BJ (cell line): ENCODE data around the gene AKIRIN1. TPM values are rescaled to one million over a fixed set of nuclear protein-coding genes. Genes with fewer than 3 reads are reported as not detected.

ENCODE experiments used
- CTCF ChIA-PET: fragments of 350-600 bp; formaldehyde crosslinking; extraction: SDS; loops from one replicate; lab custom pipeline; 2021; ENCODE audit warnings: antibody characterized with exemption, inconsistent platforms; lab: Yijun Ruan, JAX
- POLR2A ChIA-PET: fragments of 300-600 bp; sonication (Branson Sonifier 250); formaldehyde crosslinking; extraction: SDS; loops from one replicate; lab custom pipeline; 2021; ENCODE audit warnings: antibody characterized with exemption; lab: Charles Lee
- DNase-seq: peaks from one replicate; pipeline ENCODE4 v3.0.0-alpha.2; 2011; ENCODE audit warnings: low read depth
- H3K27me3 ChIP-seq: 2 replicates; pipeline ENCODE4 v1.6.0; 2011; ENCODE audit warnings: low read length; ENCODE audit not compliant: control insufficient read depth, insufficient read depth
- H3K36me3 ChIP-seq: 2 replicates; pipeline ENCODE4 v1.5.1; 2011; ENCODE audit warnings: low read length; ENCODE audit not compliant: control insufficient read depth, insufficient read depth
- H3K4me3 ChIP-seq: 2 replicates; pipeline ENCODE4 v1.5.1; 2011; ENCODE audit warnings: low read depth, mild to moderate bottlenecking, control low read depth, low read length
- CTCF ChIP-seq: IDR thresholded peaks from 2 replicates; pipeline ENCODE4 v1.5.1; 2011; ENCODE audit warnings: low read depth, mild to moderate bottlenecking, control low read depth, inconsistent platforms, low read length, moderate library complexity; ENCODE audit not compliant: insufficient read depth
- polyA plus RNA-seq: library from polyadenylated mRNA; depleted of rRNA; stranded (reverse); fragments of >200 nt; gene quantifications from 2 replicates; pipeline ENCODE4 v1.2.3, GENCODE V29; 2011

The AKIRIN1 gene
- polyA plus RNA-seq, 1 experiment: 31.5 TPM

DNA sequence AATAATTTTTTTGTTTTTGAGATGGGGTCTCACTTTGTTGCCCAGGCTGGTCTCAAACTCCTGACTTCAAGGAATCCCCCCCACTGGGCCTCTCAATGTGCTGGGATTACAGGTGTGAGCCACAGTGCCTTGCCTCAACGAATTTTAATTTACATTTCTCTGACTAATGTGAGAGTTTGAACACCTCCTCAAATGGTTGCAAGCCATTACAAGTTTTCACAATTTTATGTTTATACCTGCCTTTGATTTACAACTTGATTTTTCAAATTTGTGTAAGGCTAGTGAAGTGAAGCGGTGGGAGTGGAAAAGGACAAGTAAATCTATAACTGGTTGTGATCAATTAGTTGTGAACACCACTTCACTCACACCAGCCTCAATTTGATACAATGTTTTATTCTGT lies 40.5 kb upstream of the AKIRIN1 start:
- TF ChIP-seq CTCF: no peak
- no peak for DNase-seq
- no peaks in the 10 kb centered on the region for H3K36me3 ChIP-seq
- POLR2A ChIA-PET: no interaction called here
- H3K4me3 ChIP-seq: no peak overlapping the region
- CTCF ChIA-PET: no interaction called here
- no peaks in the 10 kb centered on the region for H3K27me3 ChIP-seq

DNA sequence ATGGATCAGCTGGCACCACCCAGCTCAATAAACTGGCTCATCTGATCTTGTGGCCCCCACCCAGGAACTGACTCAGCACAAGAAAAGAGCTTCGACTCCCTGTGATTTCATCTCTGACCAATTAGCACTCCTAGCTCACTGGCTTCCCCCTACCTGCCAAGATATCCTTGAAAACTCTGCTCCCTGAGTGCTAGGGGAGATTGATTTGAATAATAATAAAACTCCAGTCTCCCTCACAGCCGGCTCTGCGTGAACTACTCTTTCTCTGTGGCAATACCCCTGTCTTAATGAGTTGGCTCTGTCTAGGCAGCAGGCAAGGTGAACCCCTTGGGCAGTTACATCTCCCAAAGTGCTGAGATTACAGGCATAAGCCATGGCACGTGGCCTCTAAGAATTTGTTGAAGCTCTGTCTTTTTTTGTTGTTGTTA lies 37.6 kb upstream of the AKIRIN1 start:
- ChIA-PET CTCF (no interaction called here), POLR2A (no interaction called here)
- Histone ChIP-seq H3K27me3 (no peaks in the 10 kb centered on the region), H3K4me3 (no peak overlapping the region), H3K36me3 (no peaks in the 10 kb centered on the region)
- no peak for DNase-seq
- TF ChIP-seq CTCF: no peak

GRCh38 chr1:38958967-38959366 lies 32.1 kb upstream of the AKIRIN1 start:
- CTCF ChIA-PET: no interaction called here
- POLR2A ChIA-PET: interaction anchor here (0.7 kb wide), 1 partner anchor 18 kb away, joined by 3 read pairs; no protein-coding TSS in a partner anchor
- DNase-seq: no peak

DNA sequence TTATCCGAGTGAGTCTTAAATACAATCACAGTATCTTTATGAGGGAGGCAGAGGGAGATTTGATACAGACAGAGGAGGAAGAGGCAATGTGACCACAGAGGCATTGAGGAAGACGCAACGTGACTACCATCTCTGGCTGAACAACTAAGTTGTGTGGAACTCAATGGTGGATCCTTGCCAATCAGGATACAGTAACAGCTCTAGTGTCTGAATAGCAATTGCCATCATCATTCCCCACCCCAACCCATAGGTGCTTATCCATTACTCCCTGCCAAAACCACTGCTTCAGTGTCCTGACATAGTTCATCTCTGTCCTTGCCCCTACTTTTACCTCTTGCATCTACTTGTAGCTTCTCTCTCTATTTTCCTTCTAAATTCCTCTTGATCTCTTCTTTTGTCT lies 29.0 kb upstream of the AKIRIN1 start:
- no peak for TF ChIP-seq CTCF
- POLR2A ChIA-PET: no interaction called here
- H3K36me3 ChIP-seq: no peaks in the 10 kb centered on the region
- DNase-seq: no peak
- H3K27me3 ChIP-seq: no peaks in the 10 kb centered on the region
- CTCF ChIA-PET: interaction anchor here (1.0 kb wide), 1 partner anchor 15 kb away, joined by 3 read pairs; no protein-coding TSS in a partner anchor
- H3K4me3 ChIP-seq: no peak overlapping the region

More at GRCh38 chr1:38958967-38959366, 32.1 kb upstream of the AKIRIN1 start:
- no peak for TF ChIP-seq CTCF
- H3K4me3 ChIP-seq: no peak overlapping the region
- no peaks in the 10 kb centered on the region for H3K36me3 ChIP-seq
- H3K27me3 ChIP-seq: no peaks in the 10 kb centered on the region

DNA sequence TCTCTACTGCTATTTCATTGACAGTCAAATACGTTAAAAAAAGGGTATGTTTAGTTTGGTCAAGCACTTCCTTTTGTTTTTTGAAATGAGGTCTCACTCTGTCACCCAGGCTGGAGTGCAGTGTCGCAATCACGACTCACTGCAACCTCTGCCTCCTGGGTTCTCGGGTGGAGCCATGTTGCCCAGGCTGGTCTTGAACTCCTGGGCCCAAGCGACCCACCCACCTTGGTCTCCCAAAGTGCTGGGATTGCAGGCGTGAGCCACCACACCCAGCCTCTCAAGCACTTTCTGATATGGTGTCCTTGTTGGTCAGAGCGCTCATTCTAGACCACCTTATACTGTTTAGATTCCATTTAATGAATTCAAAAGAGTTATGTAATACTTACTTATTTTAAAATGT lies 28.5 kb upstream of the AKIRIN1 start:
- no peak for TF ChIP-seq CTCF
- no peak overlapping the region for H3K4me3 ChIP-seq
- no peaks in the 10 kb centered on the region for H3K36me3 ChIP-seq
- CTCF ChIA-PET: interaction anchor here (1.0 kb wide), 1 partner anchor 14 kb away, joined by 3 read pairs; no protein-coding TSS in a partner anchor
- POLR2A ChIA-PET: no interaction called here
- no peak for DNase-seq
- H3K27me3 ChIP-seq: no peaks in the 10 kb centered on the region
